Skeletal muscle cell (primary cell): ENCODE data around the gene RELN.
"Not testable (repeated sequence)": the region's sequence is repeated elsewhere in the genome, so short reads cannot be mapped to it uniquely, and the experiment has no call there.

ENCODE experiments used
- DNase-seq: peaks from one replicate; pipeline ENCODE4 v3.0.0-alpha.2; 2010; ENCODE audit warnings: low read depth
- H3K4me3 ChIP-seq: 2 replicates; pipeline ENCODE4 v1.5.1; 2011; ENCODE audit warnings: low read depth, mild to moderate bottlenecking, control low read depth, low read length, moderate library complexity

Gene RELN

DNA sequence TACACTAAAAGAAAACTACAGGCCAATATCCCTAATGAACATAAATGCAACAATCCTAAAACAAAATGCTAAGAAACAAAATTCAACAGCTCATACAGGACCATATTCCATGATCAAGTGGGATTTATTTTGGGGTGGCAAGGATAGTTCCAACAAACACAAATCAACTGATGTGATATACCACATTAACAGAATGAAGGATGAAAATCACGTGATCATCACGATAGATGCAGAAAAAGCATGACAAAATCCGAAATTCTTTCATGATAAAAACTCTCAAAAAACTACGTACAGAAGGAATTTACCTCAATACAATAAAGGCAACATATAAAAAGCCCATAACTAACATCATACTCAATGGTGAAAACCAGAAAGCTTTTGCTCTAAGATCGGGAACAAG lies 124.0 kb downstream of the RELN start:
- no peak for DNase-seq
- no peak overlapping the region for H3K4me3 ChIP-seq

DNA sequence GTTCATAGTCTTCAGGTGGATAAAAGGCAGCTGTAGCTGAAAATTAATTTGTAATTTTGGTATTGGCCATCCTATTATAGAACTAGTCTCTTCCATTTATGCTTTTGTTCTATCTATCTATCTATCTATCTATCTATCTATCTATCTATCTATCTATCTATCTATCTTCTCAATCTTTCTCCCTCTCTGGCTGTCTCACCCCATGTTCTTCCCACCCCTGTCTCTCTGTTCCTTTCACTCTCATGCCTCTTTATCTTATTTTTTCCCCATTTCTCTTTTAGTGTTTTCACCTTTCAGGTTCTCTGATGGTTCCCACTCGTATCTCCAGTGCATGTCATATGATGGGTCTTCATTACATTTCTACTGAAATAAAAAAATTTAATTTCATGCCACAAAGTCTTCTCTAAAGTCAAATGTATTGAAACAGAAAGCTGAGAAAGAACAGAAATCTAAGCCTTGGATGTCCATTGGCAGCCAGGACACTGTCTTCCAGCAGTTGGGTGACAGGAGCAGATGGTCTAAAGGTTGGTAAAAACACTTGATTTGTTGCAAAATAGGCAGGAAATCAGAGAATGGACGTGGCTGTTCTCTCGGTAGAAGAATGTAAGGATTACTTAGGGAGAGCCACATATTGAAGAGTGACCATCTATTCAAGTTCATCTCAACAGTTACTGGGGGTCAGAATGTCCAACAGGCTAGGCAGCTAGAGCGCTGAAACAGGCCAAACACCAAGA lies 127.0 kb downstream of the RELN start:
- no peak for DNase-seq
- H3K4me3 ChIP-seq, result no peak overlapping the region

DNA sequence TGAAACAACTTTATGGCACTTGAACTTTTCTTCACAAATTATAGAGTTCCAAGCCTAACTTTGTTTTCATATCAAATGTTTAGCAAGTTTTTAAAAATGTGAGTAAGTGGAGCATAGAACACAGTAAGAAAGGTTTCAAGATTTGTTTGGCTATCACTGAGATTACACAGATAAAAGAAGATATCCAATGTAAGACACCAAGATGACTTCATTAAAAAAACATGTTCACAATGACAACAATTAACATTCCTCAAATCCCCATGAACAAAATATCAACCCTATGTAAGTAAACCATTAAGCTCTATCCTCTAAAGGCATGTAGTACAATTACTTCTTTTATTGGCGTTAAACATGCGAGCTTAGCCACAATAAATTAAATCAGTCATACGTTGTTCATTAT lies 129.7 kb downstream of the RELN start:
- no peak for DNase-seq
- H3K4me3 ChIP-seq, result no peak overlapping the region

DNA sequence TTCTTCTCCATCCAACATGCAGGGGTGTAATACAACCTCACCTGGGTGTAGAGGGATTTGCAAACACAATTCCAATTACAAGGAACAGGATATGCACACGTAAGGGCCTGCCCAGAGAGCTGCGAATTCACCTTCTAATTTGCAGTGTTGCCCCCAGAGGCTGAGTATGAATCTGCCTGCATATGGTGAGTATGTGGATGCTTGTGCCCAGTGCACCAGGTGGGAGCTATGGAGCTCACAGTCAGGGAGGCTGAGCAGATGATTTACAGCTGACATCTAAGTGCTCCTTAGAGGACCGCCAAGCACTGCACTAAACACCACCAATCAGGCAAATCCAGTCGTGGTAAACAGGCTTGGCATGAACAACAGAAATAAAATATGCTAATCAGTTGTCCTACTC lies 132.0 kb downstream of the RELN start:
- no peak overlapping the region for H3K4me3 ChIP-seq
- DNase-seq, result no peak

DNA sequence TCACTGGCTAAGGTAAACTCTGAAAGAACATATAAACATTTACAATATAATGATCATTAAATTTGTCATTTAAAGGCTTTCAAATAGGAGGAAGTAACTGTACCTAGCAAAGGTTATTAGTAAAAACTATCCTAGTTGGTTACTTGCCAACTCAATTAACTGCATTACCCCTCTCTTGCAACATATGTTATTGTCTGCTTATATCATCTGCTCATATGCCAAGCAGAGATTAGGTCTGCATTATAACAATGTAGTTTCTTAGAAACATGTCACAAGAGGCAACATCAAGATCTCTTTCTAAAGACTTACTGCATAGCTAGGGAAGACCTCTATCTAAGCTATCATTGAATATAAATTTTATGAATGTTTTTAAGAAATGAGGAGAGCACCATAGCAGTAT lies 132.5 kb downstream of the RELN start:
- no peak for DNase-seq
- no peak overlapping the region for H3K4me3 ChIP-seq

DNA sequence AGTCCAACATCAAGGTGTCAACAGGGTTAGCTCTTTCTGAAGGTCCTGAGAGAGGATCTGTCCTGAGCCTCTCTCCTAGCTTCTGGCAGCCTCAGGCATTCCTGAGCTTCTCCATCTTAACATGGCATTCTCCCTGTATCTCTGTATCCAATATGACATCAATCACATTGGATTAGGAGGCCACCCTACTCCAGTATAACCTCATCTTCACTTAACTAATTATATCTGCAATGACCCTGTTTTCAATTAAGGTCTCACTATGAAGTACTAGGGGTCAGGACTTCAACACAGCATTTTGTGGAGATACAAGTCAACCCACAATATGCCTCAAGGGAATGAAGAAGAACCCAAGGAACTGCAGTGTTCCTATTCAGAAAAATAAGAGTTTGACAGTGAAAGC lies 133.8 kb downstream of the RELN start:
- no peak for DNase-seq

DNA sequence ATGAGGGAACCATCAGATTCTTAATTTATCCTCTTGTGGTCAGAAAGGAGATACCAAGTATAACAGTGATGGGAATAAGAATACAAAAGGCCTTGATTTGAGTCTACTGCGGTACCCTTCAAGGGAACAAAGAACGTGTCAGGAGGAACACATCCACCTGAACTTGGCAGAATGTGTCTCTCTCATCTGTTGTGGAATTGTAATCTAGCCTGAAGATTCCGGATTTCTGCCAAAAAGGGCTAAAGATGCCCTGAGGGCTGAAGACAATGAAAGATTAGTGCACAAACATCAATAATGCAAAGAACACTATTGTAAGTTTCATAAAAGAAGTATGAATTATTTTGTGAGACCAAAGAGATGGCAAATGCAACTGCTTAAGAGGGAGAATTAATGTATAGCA lies 134.8 kb downstream of the RELN start:
- DNase-seq, result no peak
- H3K4me3 ChIP-seq, result no peak overlapping the region

More for the DNA sequence above, 133.8 kb downstream of the RELN start:
- H3K4me3 ChIP-seq, result no peak overlapping the region

DNA sequence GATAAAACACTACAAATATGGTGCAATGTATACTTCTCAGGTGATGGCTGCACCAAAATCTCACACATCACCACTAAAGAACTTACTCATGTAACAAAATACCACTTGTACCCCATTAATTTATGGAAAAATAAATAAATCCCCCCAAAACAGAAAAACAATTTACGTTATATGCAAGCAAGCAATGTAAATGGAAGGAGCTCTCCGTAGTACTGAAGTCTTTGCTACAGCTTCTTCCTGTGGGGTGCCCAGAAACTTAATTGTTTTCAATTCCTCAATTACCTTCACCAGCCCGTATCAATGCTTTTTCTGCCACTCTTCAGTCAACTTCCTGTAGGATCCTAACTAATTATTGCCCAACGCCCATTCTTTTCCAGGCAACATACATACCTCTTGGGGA lies 138.1 kb downstream of the RELN start:
- H3K4me3 ChIP-seq, result no peak overlapping the region
- no peak for DNase-seq

DNA sequence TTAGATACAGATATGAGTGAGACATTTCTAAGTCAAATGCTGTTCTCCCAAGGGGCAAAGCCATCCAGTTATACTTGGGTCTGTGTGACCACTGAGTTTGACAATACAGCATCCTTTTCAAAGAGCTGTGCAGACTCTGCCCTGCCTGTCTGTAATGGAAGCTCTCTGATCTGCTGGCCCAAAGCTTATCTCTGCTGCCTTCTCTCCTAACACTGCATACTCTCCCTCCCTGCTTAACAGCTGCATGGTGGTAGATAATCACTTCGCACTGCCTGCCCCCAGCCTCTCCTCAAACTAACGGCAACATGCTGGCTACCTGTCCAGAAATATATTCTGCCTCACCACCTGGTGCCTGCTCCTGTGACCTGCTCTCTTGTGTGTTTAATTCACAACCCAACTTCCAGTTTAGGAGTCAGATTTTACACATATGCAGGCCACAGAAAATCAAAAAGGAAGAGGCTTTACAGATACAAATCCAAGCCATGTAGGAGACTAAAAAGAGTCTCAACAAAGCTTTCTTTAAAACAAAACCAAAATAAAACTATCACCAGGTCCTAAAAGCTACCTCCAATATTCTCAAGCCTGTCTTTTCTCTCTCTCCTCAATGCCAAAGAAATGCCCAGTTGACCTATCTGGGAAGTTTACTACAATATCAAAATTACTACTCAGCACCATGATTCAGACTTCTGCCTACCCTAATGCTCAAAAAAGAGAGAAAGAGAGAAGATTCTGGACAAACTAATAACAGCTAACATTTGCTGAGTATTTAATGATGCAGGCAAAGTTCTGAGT lies 145.6 kb downstream of the RELN start:
- DNase-seq, result no peak
- H3K4me3 ChIP-seq, result no peak overlapping the region

DNA sequence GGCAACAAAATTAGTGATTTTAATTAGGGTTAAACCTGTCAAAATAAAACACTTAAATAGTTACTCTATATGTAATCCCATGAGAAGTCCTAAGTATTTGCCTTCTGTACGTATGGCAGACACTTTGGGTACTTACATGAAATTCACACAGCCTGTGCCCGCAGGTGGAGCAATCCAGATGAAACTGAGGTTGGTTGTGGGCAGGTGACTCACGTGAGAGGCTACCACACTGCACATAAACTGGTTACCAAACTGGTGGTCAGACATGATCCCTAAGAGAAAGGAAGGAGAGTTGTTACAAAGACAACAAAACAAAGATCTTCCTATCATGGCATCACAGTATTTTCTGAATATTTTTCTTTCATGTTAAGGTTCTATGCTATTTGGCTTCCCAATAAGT lies 156.1 kb downstream of the RELN start:
- DNase-seq, result no peak
- no peak overlapping the region for H3K4me3 ChIP-seq

DNA sequence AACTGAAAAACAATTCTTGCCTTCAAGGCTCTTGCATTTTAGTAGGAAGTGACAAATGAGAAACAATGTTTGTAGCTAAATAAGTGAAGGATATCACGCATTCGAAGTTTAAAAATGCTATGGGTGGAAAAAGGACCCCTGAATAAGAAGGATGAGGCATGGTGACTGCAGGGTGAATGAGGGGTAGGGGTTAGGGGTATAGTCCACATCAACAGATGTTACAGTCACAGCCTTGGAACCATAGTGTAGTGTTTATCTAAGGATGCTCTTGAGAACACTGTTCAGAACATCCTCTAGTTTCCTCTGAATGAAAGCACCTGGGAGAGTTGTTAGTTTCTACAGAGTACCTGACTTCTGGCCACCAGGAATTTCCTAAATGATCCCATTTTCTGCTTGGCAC lies 157.0 kb downstream of the RELN start:
- DNase-seq, result no peak
- no peak overlapping the region for H3K4me3 ChIP-seq

DNA sequence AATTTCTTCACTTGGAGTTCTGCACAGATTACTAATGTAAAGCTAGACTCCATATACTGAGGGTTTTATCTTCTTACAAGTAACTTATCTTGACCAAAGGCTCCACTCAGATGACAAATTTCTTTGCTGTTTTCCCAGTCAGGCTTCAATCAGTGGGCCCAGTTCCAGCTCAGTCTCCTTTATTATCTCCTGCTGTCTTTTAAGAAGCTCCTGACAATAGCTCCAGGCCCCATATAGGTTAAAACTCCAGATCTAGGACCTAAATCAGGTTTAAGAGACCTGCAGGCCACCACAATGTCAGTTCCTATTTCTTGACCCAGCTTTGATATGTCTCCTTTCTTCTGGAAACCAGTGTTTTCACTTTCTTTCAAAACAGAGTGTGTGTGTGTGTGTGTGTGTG lies 165.2 kb downstream of the RELN start:
- no peak for DNase-seq
- H3K4me3 ChIP-seq, result no peak overlapping the region

DNA sequence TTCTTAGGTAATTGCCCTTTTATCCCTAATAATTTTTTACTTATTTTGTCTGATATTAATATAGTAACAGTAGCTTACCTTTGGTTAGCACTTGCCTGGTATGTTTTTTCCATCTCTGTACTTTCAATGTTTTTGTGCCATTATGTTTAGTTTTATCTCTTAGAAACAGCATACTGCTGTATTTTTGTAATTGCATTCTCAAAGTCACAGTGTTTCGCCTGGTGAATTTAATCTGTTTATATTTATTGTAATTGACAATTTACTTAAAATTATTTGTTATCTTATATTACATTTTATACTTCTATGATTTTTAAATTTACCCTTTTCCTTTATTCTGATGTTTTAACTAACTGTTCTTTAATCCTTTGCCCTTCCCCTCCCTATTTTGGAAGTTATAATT lies 166.4 kb downstream of the RELN start:
- no peak for DNase-seq

DNA sequence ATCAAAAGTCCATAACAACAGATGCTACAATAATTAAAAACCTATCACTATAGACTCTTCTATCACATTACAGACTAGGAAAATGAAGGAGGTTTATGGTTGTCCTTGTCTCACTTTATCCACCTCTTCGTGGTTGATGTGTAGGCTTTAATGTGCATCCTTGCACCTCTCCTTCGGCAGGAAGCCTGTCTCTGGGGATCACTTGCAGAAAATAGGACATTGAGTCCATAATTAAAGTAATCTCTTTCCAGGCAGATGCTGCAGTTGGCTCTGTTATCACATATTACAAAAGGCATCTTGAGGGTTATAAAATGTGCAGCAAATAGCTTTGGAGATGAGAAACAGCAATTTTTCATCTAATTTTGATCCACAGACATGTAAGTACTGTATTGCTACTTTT lies 168.4 kb downstream of the RELN start:
- no peak for DNase-seq
- H3K4me3 ChIP-seq, result no peak overlapping the region

More for the DNA sequence above, 166.4 kb downstream of the RELN start:
- no peak overlapping the region for H3K4me3 ChIP-seq

DNA sequence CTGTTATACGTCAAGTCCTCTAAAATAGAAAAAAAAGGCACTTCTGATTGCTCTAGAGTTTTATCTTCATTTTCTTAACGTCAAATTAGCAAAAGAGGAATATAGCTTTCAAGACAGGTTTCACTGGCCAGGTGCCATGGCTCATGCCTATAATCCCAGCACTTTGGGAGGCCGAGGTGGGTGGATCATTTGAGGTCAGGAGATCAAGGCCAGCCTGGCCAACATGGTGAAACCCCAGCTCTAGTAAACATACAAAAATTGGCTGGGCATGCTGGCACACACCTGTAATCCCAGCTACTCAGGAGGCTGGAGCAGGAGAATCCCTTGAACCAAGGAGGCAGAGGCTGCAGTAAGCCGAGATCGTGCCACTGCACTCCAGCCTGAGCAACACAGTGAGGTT lies 173.5 kb downstream of the RELN start:
- not testable (repeated sequence) for DNase-seq, H3K4me3 ChIP-seq

DNA sequence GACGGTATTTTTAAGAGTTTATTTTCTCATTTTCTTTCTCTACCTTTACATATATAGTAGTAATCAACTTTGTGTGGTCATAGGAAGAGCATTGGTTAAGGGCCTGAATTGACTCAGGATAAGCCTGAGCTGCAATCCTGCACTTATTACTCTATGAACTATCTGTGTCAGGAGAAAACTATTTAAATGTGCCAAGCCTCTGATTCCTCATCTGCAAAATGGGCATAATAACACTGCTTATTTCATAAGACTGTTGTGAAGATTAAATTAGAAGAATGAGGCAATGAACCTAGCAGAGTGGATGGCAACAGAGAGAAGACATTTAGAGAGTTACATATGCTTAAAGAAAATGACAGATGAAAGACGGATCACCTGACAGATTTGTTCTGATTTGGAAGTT lies 175.5 kb downstream of the RELN start:
- no peak overlapping the region for H3K4me3 ChIP-seq
- no peak for DNase-seq

DNA sequence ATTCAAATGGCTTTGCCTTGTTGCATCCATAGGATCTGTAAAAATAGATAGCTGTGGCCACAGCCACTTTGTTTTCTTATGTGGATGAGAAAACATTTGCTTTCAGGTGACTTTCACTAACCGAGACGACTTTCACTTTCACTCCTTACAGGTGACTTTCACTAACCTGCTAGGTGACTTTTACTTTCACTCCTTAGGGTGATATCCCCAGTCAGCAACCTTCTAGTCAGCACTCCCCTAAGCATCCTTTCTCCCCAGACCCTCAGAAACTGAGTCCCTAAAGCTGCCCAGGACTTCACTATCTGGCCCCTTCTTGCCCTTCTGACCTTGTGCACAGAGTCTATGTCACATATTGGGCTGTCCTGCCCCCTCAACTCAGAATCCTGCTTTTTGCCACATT lies 177.5 kb downstream of the RELN start:
- no peak overlapping the region for H3K4me3 ChIP-seq
- DNase-seq, result no peak

DNA sequence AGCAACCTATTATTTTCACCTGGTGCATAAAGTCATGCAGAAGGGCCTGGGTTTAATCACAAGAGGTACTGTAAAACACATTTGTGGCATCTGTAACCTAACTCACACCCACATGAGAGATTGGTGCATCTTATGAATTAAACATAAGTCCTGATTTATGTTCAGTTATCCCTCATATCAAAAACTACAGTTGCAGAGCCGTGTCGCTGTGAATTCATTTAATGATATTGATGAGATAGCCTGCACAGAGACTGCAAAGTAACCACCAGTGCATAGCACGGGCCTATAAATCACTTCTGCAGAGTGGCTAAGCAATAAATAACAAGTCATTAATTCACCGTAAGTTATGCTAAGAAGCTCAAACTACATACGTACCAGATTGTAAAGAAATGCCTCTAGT lies 178.2 kb downstream of the RELN start:
- no peak overlapping the region for H3K4me3 ChIP-seq
- no peak for DNase-seq

DNA sequence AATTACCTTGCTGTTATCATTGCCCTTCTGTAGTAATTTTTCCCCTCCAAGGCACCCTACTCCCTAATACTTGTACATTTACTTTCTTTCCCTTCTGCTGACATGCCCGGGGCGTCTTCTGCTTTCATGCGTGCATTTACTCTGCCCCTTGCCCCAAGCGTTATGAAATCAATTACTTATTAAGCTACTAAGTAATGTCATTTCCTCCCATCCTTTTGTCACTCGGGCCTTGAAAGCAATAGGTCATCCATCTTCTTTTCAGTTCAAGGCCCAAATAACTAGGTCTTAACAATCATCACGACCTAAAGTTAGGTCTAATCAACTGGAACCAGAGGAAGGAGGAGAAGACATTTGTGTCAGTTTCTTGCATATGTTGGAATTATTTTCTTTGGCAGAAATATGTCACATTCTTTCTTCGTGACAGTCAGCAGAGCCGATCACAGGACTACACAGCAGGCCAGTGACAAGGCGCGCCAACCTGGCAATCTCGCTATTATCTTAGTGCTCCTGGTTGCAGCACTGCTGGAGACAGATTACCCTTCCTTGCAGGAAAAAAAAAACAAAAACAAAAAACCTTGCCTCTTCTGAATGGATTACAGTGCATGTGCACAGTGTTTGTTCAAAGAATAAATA lies 179.2 kb downstream of the RELN start:
- H3K4me3 ChIP-seq, result no peak overlapping the region

DNA sequence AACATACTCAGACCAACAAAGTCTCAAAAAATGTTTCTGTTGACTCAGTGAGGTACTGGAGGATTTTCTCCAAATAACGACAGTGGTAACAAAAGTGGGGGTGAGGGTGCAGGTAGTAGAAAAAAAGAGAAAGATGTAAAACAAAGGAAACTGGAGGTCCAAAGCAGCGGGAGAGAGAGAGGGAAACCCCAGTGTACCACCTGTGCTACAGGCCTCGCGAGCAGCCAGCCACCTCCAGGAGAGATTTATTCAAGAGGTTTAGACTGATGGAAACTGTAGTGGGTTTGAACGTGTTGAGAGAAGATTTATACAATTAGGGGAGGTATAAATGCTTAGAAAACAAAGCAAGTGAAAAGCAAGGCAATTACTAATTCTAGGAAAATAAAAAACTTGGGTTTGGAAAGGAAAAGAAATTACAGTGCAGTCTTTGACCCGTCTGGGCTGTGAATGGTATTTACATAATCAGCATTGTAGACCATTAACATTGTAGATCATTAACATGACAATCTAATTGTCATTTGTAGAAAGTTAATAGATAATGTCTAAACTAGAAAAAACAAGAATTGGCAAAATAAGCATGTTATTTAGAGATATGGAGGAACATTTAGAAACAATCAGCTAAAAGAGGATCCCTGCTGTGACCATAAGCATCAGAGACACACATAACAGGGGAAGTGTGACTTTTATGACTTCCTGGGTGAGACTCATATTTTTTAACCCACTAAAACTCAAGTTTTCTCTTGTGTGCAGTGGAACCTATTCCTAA lies 180.0 kb downstream of the RELN start:
- no peak overlapping the region for H3K4me3 ChIP-seq
- no peak for DNase-seq

More for the DNA sequence above, 179.2 kb downstream of the RELN start:
- no peak for DNase-seq
